ENCODE results near the gene DUSP7.

Gene DUSP7

GRCh38 chr3:52024765-52025452 is 31.5 kb downstream of the DUSP7 start:
- no peak for DNase-seq

GRCh38 chr3:52023860-52024764 is 32.3 kb downstream of the DUSP7 start:
- no peak for DNase-seq

- no peak for DNase-seq
These were observed 33.1 kb downstream of the DUSP7 start for GRCh38 chr3:52023101-52023770.

- no peak for DNase-seq
These were observed 33.9 kb downstream of the DUSP7 start for GRCh38 chr3:52022323-52023100.

- DNase-seq, result no peak
These were observed 34.7 kb downstream of the DUSP7 start for GRCh38 chr3:52021489-52022268.

GRCh38 chr3:52020796-52021195 is 35.6 kb downstream of the DUSP7 start:
- no peak for DNase-seq

- no peak for DNase-seq
These were observed 36.9 kb downstream of the DUSP7 start for GRCh38 chr3:52019352-52020080.

GRCh38 chr3:52018319-52019000 is 37.9 kb downstream of the DUSP7 start:
- no peak for DNase-seq

GRCh38 chr3:52017586-52017985 is 38.8 kb downstream of the DUSP7 start:
- no peak for DNase-seq

GRCh38 chr3:52015438-52016228 is 40.7 kb downstream of the DUSP7 start:
- DNase-seq, result no peak

- no peak for DNase-seq
These were observed 41.8 kb downstream of the DUSP7 start for GRCh38 chr3:52014613-52015012.

GRCh38 chr3:52013802-52014598 is 42.4 kb downstream of the DUSP7 start:
- DNase-seq, result no peak

GRCh38 chr3:52012699-52013098 is 43.7 kb downstream of the DUSP7 start:
- no peak for DNase-seq

GRCh38 chr3:52010431-52010830 is 45.9 kb downstream of the DUSP7 start:
- DNase-seq, result no peak

- DNase-seq, result no peak
These were observed 49.1 kb downstream of the DUSP7 start for GRCh38 chr3:52007291-52007690.

- no peak for DNase-seq
These were observed 49.6 kb downstream of the DUSP7 start for GRCh38 chr3:52006820-52007133.

GRCh38 chr3:52006017-52006819 is 50.2 kb downstream of the DUSP7 start:
- DNase-seq, result no peak

- no peak for DNase-seq
These were observed 50.8 kb downstream of the DUSP7 start for GRCh38 chr3:52005571-52005986.

Data from activated naive CD4-positive, alpha-beta T cell (primary cell).